GM19372 (cell line): ENCODE measurements around the gene C10orf62.

Experiments
- ATAC-seq: cut with Tn5 transposase; IDR thresholded peaks from one replicate; pipeline ENCODE4 v1.9.1; 2021; ENCODE audit warnings: mild to moderate bottlenecking, low read depth, moderate library complexity; ENCODE audit not compliant: unreplicated experiment

The C10orf62 gene

GRCh38 chr10:97584060-97584797 is 5.3 kb upstream of the C10orf62 start, which contains the start of gene HOGA1:
Gene HOGA1 (plus strand): TSS chr10:97584389. CDS start chr10:97584704, 315 bp downstream.
- ATAC-seq = no peak

GRCh38 chr10:97584798-97585438 is 4.6 kb upstream of the C10orf62 start:
- ATAC-seq = no peak

GRCh38 chr10:97585439-97585811 is 4.1 kb upstream of the C10orf62 start:
- ATAC-seq = no peak

GRCh38 chr10:97587183-97587582 is 2.3 kb upstream of the C10orf62 start:
- no peak for ATAC-seq

GRCh38 chr10:97590082-97590747 is 694 bp downstream of the C10orf62 start:
- ATAC-seq = no peak

DNA sequence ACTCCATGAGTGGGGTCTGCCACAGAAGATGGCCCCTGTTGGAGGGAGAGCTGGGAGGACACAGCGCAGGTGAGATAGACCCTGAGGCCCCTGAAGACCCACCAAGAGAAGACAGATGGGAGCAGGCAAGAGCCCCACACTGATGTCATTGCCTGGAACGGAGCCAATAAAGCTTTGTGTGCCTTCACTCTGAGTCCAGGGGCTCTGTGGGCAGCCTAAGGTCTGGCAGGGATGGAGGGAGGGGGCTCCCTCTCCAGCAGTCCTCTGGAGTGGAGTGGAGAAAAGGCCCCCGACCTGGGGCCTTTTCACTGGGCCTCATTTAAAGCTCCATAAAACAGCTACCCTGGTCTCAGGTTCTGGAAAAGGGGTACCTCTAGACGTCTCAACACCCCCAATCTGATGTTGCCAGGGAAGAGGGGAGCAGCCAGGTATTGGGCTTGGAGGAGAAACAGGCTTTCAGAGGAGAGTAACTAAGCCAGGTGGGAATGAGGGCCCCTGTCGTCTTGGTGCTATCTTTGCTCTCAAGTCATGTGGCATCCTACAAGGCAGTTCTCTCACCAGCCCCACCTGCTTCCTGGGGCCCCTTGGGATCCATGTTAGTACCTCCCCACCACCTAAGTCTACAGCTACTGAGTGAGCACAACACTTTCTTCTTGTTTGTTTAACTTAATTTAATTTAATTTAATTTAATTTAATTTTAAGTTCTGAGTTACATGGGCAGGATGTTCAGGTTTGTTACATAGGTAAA is 1.4 kb downstream of the C10orf62 start:
- ATAC-seq = no peak

- ATAC-seq = no peak
These were observed 3.9 kb downstream of the C10orf62 start for GRCh38 chr10:97593421-97593820.

GRCh38 chr10:97596101-97597082 is 6.9 kb downstream of the C10orf62 start:
- ATAC-seq = no peak

- ATAC-seq = no peak
These were observed 8.3 kb downstream of the C10orf62 start for GRCh38 chr10:97597778-97598177.

DNA sequence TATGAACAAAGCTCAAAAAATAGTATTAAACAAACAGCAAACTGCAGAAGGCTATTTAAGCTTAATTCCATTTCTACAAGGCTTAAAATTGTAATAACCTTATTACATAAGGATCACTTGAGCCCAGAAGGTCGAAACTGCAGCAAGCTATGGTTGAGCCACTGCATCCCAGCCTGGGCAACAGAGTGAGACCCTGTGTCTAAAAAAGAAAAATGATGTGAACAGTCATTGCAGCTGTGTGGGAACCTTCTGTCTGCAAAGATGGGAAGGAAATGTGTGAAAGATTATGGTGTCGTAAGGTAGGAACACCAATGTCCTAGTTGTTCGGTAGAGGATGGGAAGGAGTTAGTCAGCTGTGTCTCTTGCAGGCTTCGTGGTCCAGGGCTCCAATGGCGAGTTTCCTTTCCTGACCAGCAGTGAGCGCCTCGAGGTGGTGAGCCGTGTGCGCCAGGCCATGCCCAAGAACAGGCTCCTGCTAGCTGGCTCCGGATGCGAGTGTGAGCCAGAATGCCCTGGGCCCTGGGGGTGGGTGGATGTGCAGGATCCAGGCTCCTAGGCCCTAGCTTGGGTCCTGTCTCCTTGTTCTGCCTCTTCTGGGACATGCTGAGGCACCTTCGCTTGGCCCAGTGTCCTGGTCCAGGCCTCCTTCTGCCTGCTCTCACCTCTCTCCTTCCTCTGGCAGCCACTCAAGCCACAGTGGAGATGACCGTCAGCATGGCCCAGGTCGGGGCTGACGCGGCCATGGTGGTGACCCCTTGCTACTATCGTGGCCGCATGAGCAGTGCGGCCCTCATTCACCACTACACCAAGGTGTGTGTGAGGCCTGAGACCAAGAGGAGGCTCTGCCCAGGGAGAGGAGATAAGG is 9.1 kb downstream of the C10orf62 start:
- no peak for ATAC-seq

DNA sequence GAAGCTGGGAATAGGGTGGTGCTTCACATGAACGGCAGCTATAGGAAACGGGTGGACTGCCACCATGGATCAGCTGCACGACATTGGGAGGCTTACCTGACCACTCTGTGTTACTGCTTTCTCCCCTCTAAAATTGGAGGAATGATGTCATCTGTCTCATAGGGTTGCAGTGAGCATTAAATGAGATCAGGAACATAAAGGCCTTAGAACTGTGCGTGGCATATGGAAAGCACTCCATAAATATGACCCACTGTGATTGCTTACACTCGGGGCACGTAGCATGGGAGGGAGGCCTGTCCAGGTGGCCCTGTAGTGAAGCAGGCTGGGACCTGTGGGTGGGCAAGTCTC is 9.7 kb downstream of the C10orf62 start:
- no peak for ATAC-seq

- no peak for ATAC-seq
These were observed 11.1 kb downstream of the C10orf62 start for GRCh38 chr10:97600616-97601015.

- no peak for ATAC-seq
These were observed 12.0 kb downstream of the C10orf62 start for GRCh38 chr10:97601268-97602215.

GRCh38 chr10:97607095-97607636 is 17.6 kb downstream of the C10orf62 start:
- ATAC-seq = no peak

DNA sequence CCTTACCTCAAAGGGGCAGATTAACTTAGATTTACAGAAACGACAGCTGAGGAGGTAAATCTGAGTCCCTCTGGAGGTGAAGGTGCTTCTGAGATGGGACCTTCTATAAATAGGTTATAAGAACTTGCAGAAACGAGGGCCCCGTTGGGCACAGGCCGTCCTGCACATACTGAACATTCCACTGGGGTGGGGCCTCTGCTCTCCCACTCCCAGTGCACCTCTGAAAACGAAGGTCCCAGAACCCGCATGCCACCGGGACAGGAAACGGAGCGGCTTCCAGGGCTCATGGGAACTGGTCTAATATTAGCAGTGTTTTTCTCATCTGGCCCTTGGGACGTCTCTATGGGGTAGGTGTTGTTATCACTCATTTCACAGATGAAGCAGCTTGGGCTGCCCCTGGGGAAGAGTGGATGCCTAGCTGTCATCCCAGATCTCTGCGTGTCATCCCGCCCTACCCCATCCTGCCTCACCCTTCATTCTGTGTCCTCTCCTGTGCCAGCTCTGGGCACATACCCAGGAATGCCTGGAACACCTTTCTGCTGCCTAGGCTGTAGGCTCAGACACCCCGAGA is 19.6 kb downstream of the C10orf62 start:
- ATAC-seq = no peak

DNA sequence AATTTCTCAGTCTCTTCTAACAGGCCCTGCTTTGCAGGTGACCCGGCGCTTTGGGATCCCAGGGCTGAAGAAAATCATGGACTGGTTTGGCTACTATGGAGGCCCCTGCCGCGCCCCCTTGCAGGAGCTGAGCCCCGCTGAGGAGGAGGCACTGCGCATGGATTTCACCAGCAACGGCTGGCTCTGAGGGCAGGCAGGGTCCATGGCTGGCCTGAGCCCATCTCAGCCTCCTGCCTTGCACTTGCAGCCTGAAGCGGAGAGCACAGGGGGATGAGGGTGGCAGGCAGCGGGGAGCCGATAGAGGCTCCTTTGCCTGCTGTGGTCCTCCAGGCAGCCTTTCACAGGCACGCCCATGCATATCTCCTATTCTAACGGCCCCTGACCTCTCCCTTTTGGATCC is 22.0 kb downstream of the C10orf62 start:
- no peak for ATAC-seq

GRCh38 chr10:97612386-97612785 is 22.9 kb downstream of the C10orf62 start:
- ATAC-seq = no peak
